ENCODE data around the gene SNX27. TPM values are rescaled to one million over a fixed set of nuclear protein-coding genes. Genes with fewer than 3 reads are reported as not detected.
"Not testable (repeated sequence)": the region's sequence is repeated elsewhere in the genome, so short reads cannot be mapped to it uniquely, and the experiment has no call there.

Gene SNX27
- total and polyA plus RNA-seq, 3 donors from 2014 or later, result 24.7 to 44.4 (median 42.8) TPM

DNA sequence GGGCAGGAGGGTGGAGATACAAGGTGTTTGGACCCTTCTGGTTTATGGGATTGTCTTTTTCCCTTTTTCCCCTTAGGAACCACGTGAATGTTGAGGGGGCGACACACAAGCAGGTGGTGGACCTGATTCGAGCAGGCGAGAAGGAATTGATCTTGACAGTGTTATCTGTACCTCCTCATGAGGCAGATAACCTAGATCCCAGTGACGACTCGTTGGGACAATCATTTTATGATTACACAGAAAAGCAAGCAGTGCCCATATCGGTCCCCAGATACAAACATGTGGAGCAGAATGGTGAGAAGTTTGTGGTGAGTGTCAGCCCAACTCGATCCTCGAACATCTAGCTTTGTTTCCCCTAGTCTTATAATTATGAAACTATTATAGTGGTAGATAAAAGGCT lies 27.0 kb downstream of the SNX27 start:
- intact Hi-C loops (cut with DNase I; ENCODE audit: low total_unique reads), result no loop called here
- no peak for DNase-seq
- Histone ChIP-seq H3K27me3 (no peaks in the 10 kb centered on the region), H3K27ac (no peak overlapping the region), H3K9me3 (no peaks in the 10 kb centered on the region), H3K4me1 (peaks cover 8% of the 10 kb centered on the region), H3K36me3 (ENCODE audit: low read depth, missing control alignments) (no peaks in the 10 kb centered on the region), H3K4me3 (no peak overlapping the region)
- WGBS, 2 donors, result 76 to 87% methylated on average over 9 of the region's 9 CpGs
- TF ChIP-seq POLR2A (IDR thresholded peaks at IDR 0.05), result no peak
- TF ChIP-seq, protein P1, sequence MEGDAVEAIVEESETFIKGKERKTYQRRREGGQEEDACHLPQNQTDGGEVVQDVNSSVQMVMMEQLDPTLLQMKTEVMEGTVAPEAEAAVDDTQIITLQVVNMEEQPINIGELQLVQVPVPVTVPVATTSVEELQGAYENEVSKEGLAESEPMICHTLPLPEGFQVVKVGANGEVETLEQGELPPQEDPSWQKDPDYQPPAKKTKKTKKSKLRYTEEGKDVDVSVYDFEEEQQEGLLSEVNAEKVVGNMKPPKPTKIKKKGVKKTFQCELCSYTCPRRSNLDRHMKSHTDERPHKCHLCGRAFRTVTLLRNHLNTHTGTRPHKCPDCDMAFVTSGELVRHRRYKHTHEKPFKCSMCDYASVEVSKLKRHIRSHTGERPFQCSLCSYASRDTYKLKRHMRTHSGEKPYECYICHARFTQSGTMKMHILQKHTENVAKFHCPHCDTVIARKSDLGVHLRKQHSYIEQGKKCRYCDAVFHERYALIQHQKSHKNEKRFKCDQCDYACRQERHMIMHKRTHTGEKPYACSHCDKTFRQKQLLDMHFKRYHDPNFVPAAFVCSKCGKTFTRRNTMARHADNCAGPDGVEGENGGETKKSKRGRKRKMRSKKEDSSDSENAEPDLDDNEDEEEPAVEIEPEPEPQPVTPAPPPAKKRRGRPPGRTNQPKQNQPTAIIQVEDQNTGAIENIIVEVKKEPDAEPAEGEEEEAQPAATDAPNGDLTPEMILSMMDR (IDR thresholded peaks at IDR 0.05), result no peak

DNA sequence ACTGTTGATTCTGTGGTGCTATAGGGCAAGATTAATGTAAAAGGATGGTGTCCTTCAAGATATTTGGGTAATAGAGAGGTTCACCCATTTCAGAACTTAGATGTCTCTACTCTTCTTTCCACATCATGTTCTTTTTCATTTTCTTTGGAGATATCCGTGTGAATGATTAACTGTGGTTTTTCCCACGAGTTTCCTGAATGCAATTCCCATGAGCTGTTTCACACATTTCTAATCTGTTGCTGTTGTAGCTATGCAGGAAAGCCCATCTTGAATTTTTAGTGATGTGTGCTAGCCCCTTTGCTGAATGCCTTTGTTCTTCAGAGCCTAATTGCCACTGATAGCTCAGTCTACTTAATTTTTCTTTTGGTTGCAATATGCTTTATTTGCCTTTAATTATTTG lies 27.6 kb downstream of the SNX27 start:
- Histone ChIP-seq H3K4me3 (no peak overlapping the region), H3K27ac (no peak overlapping the region), H3K27me3 (no peaks in the 10 kb centered on the region), H3K36me3 (ENCODE audit: low read depth, missing control alignments) (no peaks in the 10 kb centered on the region), H3K9me3 (no peaks in the 10 kb centered on the region), H3K4me1 (peaks cover 8% of the 10 kb centered on the region)
- 34 to 40% methylated on average over 2 of the region's 2 CpGs for WGBS, 2 donors
- TF ChIP-seq, protein P1 (IDR thresholded peaks at IDR 0.05), result no peak
- no peak for TF ChIP-seq POLR2A (IDR thresholded peaks at IDR 0.05)
- intact Hi-C loops (cut with DNase I; ENCODE audit: low total_unique reads), result no loop called here
- DNase-seq, result no peak

DNA sequence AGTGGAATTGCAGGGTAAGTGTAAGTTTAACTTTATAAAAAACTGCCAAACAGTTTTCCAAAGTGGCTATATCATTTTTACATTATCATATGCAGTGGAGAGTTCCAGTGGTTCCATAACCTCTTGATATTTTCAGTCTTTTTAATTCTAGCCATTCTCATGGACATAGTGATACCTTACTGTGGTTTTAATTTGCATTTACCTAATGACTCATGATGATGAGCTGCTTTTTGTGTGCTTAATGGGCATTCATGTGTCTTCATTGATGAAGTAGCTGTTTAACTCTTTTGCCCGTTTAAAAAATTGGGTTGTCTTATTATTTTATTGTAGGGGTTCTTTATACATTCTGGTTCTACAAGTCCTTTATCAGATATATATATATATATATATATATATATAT lies 29.4 kb downstream of the SNX27 start:
- no peaks in the 10 kb centered on the region for H3K9me3 ChIP-seq
- no peak overlapping the region for H3K4me3 ChIP-seq
- TF ChIP-seq, protein P1 (IDR thresholded peaks at IDR 0.05), result no peak
- TF ChIP-seq POLR2A (IDR thresholded peaks at IDR 0.05), result no peak
- H3K27ac ChIP-seq, result no peak overlapping the region
- 81 to 93% methylated on average over 1 of the region's 1 CpG for WGBS, 2 donors
- intact Hi-C loops (cut with DNase I; ENCODE audit: low total_unique reads), result no loop called here
- no peaks in the 10 kb centered on the region for H3K36me3 ChIP-seq (ENCODE audit: low read depth, missing control alignments)
- no peak for DNase-seq
- peaks cover 8% of the 10 kb centered on the region for H3K4me1 ChIP-seq
- H3K27me3 ChIP-seq, result no peaks in the 10 kb centered on the region

DNA sequence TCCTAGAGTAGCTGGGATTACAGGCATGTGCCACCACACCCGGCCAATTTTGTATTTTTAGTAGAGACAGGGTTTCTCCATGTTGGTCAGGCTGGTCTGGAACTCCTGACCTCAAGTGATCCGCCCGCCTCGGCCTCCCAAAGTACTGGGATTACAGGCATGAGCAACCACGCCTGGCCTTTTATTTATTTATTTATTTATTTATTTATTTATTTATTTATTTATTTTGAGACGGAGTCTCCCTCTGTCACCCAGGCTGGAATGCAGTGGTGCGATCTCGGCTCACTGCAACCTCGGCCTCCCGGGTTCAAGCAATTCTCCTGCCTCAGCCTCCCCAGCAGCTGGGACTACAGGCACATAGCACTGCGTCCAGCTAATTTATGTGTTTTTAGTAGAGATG lies 31.2 kb downstream of the SNX27 start:
- H3K4me3 ChIP-seq; H3K36me3 ChIP-seq (ENCODE audit: low read depth, missing control alignments); DNase-seq; intact Hi-C loops (cut with DNase I; ENCODE audit: low total_unique reads); H3K4me1 ChIP-seq; H3K27ac ChIP-seq; H3K27me3 ChIP-seq; H3K9me3 ChIP-seq: not testable (repeated sequence)
- WGBS, 2 donors, result 83 to 96% methylated on average over 11 of the region's 11 CpGs

DNA sequence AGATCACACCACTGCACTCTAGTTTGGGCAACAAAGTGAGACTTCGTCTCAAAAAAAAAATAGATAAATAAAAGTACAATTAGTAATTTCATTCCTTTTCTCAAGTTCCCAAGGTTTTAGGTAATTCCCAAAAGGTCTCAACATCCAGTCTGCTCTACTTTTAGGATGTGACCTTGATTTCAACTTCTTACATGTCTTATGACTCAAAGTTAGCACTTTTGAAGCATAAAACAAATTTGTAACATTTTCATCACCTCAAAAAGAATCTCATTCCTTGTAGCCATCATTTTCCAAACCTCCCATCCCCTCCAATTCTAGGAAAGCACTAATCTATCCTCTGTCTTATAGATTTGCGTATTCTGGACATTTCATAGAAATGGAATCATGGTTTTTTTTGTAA lies 32.2 kb downstream of the SNX27 start:
- intact Hi-C loops (cut with DNase I; ENCODE audit: low total_unique reads), result no loop called here
- no peak for DNase-seq
- H3K36me3 ChIP-seq (ENCODE audit: low read depth, missing control alignments), result no peaks in the 10 kb centered on the region
- no peaks in the 10 kb centered on the region for H3K9me3 ChIP-seq
- WGBS, 2 donors, result 54 to 59% methylated on average over 2 of the region's 2 CpGs
- H3K27ac ChIP-seq, result no peak overlapping the region
- H3K4me1 ChIP-seq, result no peaks in the 10 kb centered on the region
- no peak overlapping the region for H3K4me3 ChIP-seq
- TF ChIP-seq, protein P1 (IDR thresholded peaks at IDR 0.05), result no peak
- no peak for TF ChIP-seq POLR2A (IDR thresholded peaks at IDR 0.05)
- no peaks in the 10 kb centered on the region for H3K27me3 ChIP-seq

Data from testis (tissue), 3 donors.